Lower leg skin (tissue), 4 donors: ENCODE measurements around the gene COL4A2. TPM values are rescaled to one million over a fixed set of nuclear protein-coding genes. Genes with fewer than 3 reads are reported as not detected.

Experiments
- DNase-seq, 2 donors: peaks; one replicate each; pipeline ENCODE4 v3.0.0-alpha.2; 2019; ENCODE audit warnings: low spot score in 2 of 2
- H3K4me3 ChIP-seq: fragments of 200-600 bp; sonication (generic); 2 replicates; pipeline ENCODE4 v1.5.1; 2017; ENCODE audit warnings: mild to moderate bottlenecking, low read depth; ENCODE audit not compliant: poor library complexity, severe bottlenecking
- CTCF ChIP-seq, 3 donors: fragments of 450-650 bp; IDR thresholded peaks; one replicate each; pipeline ENCODE4 v1.5.1; 2016; ENCODE audit warnings: antibody characterized with exemption in 3 of 3, mild to moderate bottlenecking in 3 of 3, moderate library complexity in 2 of 3
- POLR2A ChIP-seq, 2 donors: fragments of 450-650 bp; IDR thresholded peaks; one replicate each; pipeline ENCODE4 v1.6.1; 2016 to 2017; ENCODE audit warnings: antibody characterized with exemption in 2 of 2, mild to moderate bottlenecking in 1 of 2, moderate library complexity in 1 of 2
- WGBS, 2 donors: methylation state at CpG; one replicate each; pipeline ENCODE4 v1.1.5; 2018; 5-methylcytosine and 5-hydroxymethylcytosine counted together
- intact Hi-C: fragments of 100-400 bp; cut with DNase I; formaldehyde crosslinking; loops from one replicate; pipeline ENCODE4 v1.15.0; 2023; ENCODE audit warnings: low total_unique reads
- total RNA-seq, 4 donors: library from RNA; depleted of rRNA; stranded (reverse); fragments of >200 nt; gene quantifications; one replicate each; pipeline ENCODE4 v1.1.0, GENCODE V29; 2016

The COL4A2 gene
- total RNA-seq, 4 donors from 2014 or later, result 40.8 to 119 (median 58.9) TPM

DNA sequence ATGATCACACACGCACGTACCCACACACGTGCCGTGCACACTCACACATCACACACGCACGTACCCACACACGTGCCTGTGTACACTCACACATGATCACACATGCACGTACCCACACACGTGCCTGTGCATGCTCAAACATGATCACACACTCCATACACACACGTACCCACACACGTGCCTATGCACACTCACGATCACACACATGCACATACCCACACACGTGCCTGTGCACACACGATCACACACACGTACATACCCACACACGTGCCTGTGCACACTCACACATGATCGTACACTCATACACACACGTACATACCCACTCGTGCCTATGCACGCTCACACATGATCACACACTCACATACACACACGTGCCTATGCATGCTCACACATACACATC lies 167.6 kb downstream of the COL4A2 start:
- intact Hi-C loops, result no loop called here
- WGBS, 2 donors, result 85 to 90% methylated on average over 21 of the region's 21 CpGs
- DNase-seq, result no peak
- TF ChIP-seq CTCF (IDR thresholded peaks at IDR 0.05) (no peak), POLR2A (IDR thresholded peaks at IDR 0.05) (no peak)
- no peak overlapping the region for H3K4me3 ChIP-seq

- intact Hi-C loops, result no loop called here
- no peak for DNase-seq
- H3K4me3 ChIP-seq, result no peak overlapping the region
- TF ChIP-seq POLR2A (IDR thresholded peaks at IDR 0.05) (no peak), CTCF (IDR thresholded peaks at IDR 0.05) (no peak)
- 80 to 84% methylated on average over 9 of the region's 9 CpGs for WGBS, 2 donors
These were observed 168.0 kb downstream of the COL4A2 start for GRCh38 chr13:110475117-110475516.

DNA sequence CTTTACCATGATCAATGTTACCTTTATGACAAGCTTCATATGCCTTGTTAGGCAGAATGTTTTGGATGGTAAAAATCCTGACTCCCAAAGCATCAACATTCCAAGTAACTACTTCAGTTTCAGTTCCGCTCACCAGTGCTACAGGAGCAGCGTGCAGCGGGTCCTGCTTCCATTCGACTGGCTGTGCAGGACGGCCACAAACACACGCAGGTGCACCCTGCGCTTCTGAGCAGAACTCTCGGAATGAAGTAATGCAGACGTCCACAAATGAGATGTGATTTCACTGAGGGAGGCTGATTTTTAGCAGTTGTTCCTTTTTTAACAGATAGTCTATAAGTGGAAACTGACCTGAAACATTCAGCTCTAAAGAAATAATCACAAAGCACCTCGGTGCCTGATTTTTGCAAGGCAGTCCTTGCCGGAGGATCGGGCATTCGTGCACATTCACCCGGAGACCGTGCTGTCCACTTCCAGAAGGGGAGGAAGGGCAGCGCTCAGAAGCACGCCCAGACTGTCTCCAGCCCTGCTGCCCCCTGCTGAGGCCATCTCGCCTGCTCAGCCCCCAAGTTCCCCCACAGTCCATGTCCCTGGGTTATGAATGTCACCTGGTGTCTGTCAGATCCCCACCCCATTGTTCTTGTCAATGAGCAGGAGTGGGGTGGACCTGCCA lies 168.6 kb downstream of the COL4A2 start:
- no peak overlapping the region for H3K4me3 ChIP-seq
- no peak for DNase-seq
- intact Hi-C loops, result no loop called here
- TF ChIP-seq POLR2A (IDR thresholded peaks at IDR 0.05) (no peak), CTCF (IDR thresholded peaks at IDR 0.05) (no peak)
- WGBS, 2 donors, result 92 to 94% methylated on average over 18 of the region's 18 CpGs

- H3K4me3 ChIP-seq, result no peak overlapping the region
- TF ChIP-seq POLR2A (IDR thresholded peaks at IDR 0.05) (no peak), CTCF (IDR thresholded peaks at IDR 0.05) (no peak)
- intact Hi-C loops, result no loop called here
- WGBS, 2 donors, result 88 to 94% methylated on average over 12 of the region's 12 CpGs
- no peak for DNase-seq
These were observed 169.1 kb downstream of the COL4A2 start for GRCh38 chr13:110476220-110476617.

- DNase-seq, result no peak
- WGBS, 2 donors, result 70 to 78% methylated on average over 4 of the region's 4 CpGs
- H3K4me3 ChIP-seq, result no peak overlapping the region
- TF ChIP-seq CTCF (IDR thresholded peaks at IDR 0.05), result no peak
- TF ChIP-seq POLR2A (IDR thresholded peaks at IDR 0.05), result no peak
- intact Hi-C loops, result no loop called here
These were observed 170.7 kb downstream of the COL4A2 start for GRCh38 chr13:110477706-110478245.
